Heart right ventricle (tissue), 16 donors: ENCODE data around the gene AMIGO1. TPM values are rescaled to one million over a fixed set of nuclear protein-coding genes. Genes with fewer than 3 reads are reported as not detected.

ENCODE experiments used
- ATAC-seq, 8 donors: fragments of 200-7000 bp; cut with Tn5 transposase; one replicate each; pipeline ENCODE4 v1.9.1; 2020; ENCODE audit warnings: mild to moderate bottlenecking in 8 of 8, moderate library complexity in 8 of 8, moderate number of reproducible peaks in 1 of 8
- DNase-seq, 2 donors: peaks; one replicate each; pipeline ENCODE4 v3.0.0-alpha.2; 2020
- H3K27ac ChIP-seq, 10 donors: fragments of 200-600 bp; sonication (generic) in 2 of 10; one replicate each; pipeline versions ENCODE4 v1.5.0 to v1.8.0; 2020 to 2022; ENCODE audit warnings: mild to moderate bottlenecking in 3 of 10
- H3K27me3 ChIP-seq, 7 donors: fragments of 200-600 bp; one replicate each; pipeline ENCODE4 v1.8.0; 2021 to 2022; ENCODE audit warnings: mild to moderate bottlenecking in 2 of 7
- H3K36me3 ChIP-seq, 9 donors: fragments of 200-600 bp; sonication (generic) in 1 of 9; one replicate each; pipeline versions ENCODE4 v1.5.0 to v1.8.0; 2020 to 2022; ENCODE audit warnings: mild to moderate bottlenecking in 2 of 9
- H3K4me1 ChIP-seq, 9 donors: fragments of 200-600 bp; sonication (generic) in 1 of 9; one replicate each; pipeline versions ENCODE4 v1.5.0 to v1.8.0; 2020 to 2022; ENCODE audit warnings: mild to moderate bottlenecking in 4 of 9
- H3K4me3 ChIP-seq, 10 donors: fragments of 200-600 bp; sonication (generic) in 2 of 10; one replicate each; pipeline versions ENCODE4 v1.5.0 to v1.8.0; 2020 to 2022; ENCODE audit warnings: mild to moderate bottlenecking in 7 of 10, moderate library complexity in 2 of 10
- H3K9me3 ChIP-seq, 11 donors: fragments of 200-600 bp in 10 of 11; sonication (generic) in 2 of 11; one replicate each; pipeline versions ENCODE4 v1.5.0 to v1.8.0; 2013 to 2022; ENCODE audit warnings: mild to moderate bottlenecking in 2 of 11, control low read depth in 1 of 11, moderate library complexity in 1 of 11
- CTCF ChIP-seq, 9 donors: fragments of 200-600 bp; sonication (generic) in 2 of 9; IDR thresholded peaks; one replicate each; pipeline versions ENCODE4 v1.5.0 to v1.8.0; 2021 to 2022; ENCODE audit warnings: antibody characterized with exemption in 9 of 9, mild to moderate bottlenecking in 5 of 9, moderate library complexity in 1 of 9
- WGBS, 2 donors: extraction: QIAGEN DNeasy Blood & Tissue Kit; methylation state at CpG; one replicate each; pipeline ENCODE4 v1.1.7; 2013; ENCODE audit warnings: inconsistent platforms in 1 of 2; 5-methylcytosine and 5-hydroxymethylcytosine counted together
- intact Hi-C, 10 donors: fragments of 100-400 bp; cut with DNase I; formaldehyde crosslinking; loops; one replicate each; pipeline versions ENCODE4 v1.11.1 to v1.14.2; 2022
- polyA plus RNA-seq, 2 donors: library from polyadenylated mRNA; stranded (reverse); fragments of 200-250 nt; gene quantifications; one replicate each; pipeline ENCODE4 v1.2.3, GENCODE V29; 2013
- total RNA-seq, 10 donors: library from RNA; stranded (reverse); fragmentation: NEBNext Ultra II Directional in 3 of 10; extraction: Animal tissue kit (Norgen Biotek cat#: 25700) in 3 of 10; gene quantifications; one replicate each; pipeline versions ENCODE4 v1.2.1 to v1.2.4, GENCODE V29; 2021 to 2023
- donor health status: Arrhythmogenic right ventricular cardiomyopathy.
- donor health status: ischemic (EF 13 %, LVEDD 7.1; RV severe dilation, severe dysfunction).
- donor health status: healthy with polysubstance abuse.
- donor health status: DM: no; HTN: yes; CAD: no.
- donor health status: DM: no; HTN: no; CAD: no.
- donor health status: ischemic (EF 25% LVEDD 6.9; RV normal size, moderate dysfunction).
- donor health status: ischemic (EF 25% LVEDD 5.7; RV mildly dilated, moderate dysfunction).
- donor health status: healthy.
- donor health status: DM: yes; HTN: yes; CAD: no.
- donor health status: Ischemic cardiomyopathy.
- donor health status: ischemic (EF 35%, LVEDD 5.7; RV mildly dilated, moderate dysfunction).
- donor health status: nonischemic (EF 11% LVEDD 7.7; RV severe dilation, severe dysfunction).
- donor health status: DM: yes; HTN: yes; CAD: no.
- donor health status: PGD.
- donor health status: ischemic (EF 29% LVEDD 5.4; RV normal size, mild dysfunction).
- donor health status: nonischemic (EF 23%, LVEDD 6.1; RV moderate dilation, normal function).

The AMIGO1 gene
- total and polyA plus RNA-seq, 12 donors: 2.8 to 16.6 (median 14.5) TPM

- H3K4me1 ChIP-seq: peaks cover 0 to 62% (median 46%) of the 10 kb centered on the region in 9 donors
- H3K36me3 ChIP-seq: no peaks in the 10 kb centered on the region
- no peaks in the 10 kb centered on the region for H3K27me3 ChIP-seq
- intact Hi-C loops: loop anchor here (2.0 to 10.0 kb wide), 8 partner anchors 74 to 436 kb away; partner anchors contain the start of gene AHCYL1 (in 7 of the 10)
- DNase-seq (peak; percentile 95 to 97), ATAC-seq (peak; percentile 96 to 99 (median 98))
- H3K9me3 ChIP-seq: no peaks in the 10 kb centered on the region
- H3K4me3 ChIP-seq: peak within 1 kb of the TSS; percentile 69 to 96 (median 88)
- peak within 1 kb of the TSS; percentile 61 to 98 (median 95) for H3K27ac ChIP-seq
- 0 to 1% methylated on average over 68 of the region's 68 CpGs for WGBS, 2 donors
- TF ChIP-seq CTCF (IDR thresholded peaks at IDR 0.05): no peak
These were observed 39.1 kb upstream of the AMIGO1 start, which contains the start of gene GNAI3 for GRCh38 chr1:109548321-109549267. GNAI3 (plus strand) TSS chr1:109548615; CDS start chr1:109548721, 106 bp downstream.

- intact Hi-C loops: loop anchor here (2.0 to 10.0 kb wide), 11 partner anchors 75 to 437 kb away; partner anchors contain the start of gene AHCYL1 (in 7 of the 10)
- H3K4me3 ChIP-seq: peak overlapping the region; percentile 69 to 96 (median 88)
- H3K4me1 ChIP-seq: peaks cover 0 to 54% (median 41%) of the 10 kb centered on the region in 9 donors
- WGBS, 2 donors: 11 to 14% methylated on average over 22 of the region's 22 CpGs
- no peaks in the 10 kb centered on the region for H3K36me3 ChIP-seq
- DNase-seq: no peak
- H3K27me3 ChIP-seq: no peaks in the 10 kb centered on the region
- peak in 7 of 8 donors; percentile 6 to 41 (median 37) for ATAC-seq
- H3K9me3 ChIP-seq: no peaks in the 10 kb centered on the region
- no peak for TF ChIP-seq CTCF (IDR thresholded peaks at IDR 0.05)
- peak overlapping the region; percentile 59 to 98 (median 95) for H3K27ac ChIP-seq
These were observed 38.2 kb upstream of the AMIGO1 start for GRCh38 chr1:109547463-109548320.

GRCh38 chr1:109546311-109547109 lies 37.0 kb upstream of the AMIGO1 start:
- WGBS, 2 donors: 34 to 40% methylated on average over 5 of the region's 5 CpGs
- peak; percentile 81 to 93 for DNase-seq
- no peaks in the 10 kb centered on the region for H3K36me3 ChIP-seq
- H3K9me3 ChIP-seq: no peaks in the 10 kb centered on the region
- H3K27ac ChIP-seq: peak overlapping the region in 9 of 10 donors; percentile 46 to 98 (median 95)
- peaks cover 0 to 43% (median 36%) of the 10 kb centered on the region in 9 donors for H3K4me1 ChIP-seq
- peak overlapping the region in 7 of 10 donors; percentile 79 to 96 (median 89) for H3K4me3 ChIP-seq
- intact Hi-C loops: loop anchor here (1.0 to 10.0 kb wide), 12 partner anchors 76 to 438 kb away; partner anchors contain the start of gene AHCYL1 (in 6 of the 10)
- no peaks in the 10 kb centered on the region for H3K27me3 ChIP-seq
- ATAC-seq: peak; percentile 42 to 71 (median 64)
- TF ChIP-seq CTCF (IDR thresholded peaks at IDR 0.05): peak; percentile 80 to 94 (median 89)
